HG02973 (cell line): ENCODE data around the gene ESPNL.

Experiments
- ATAC-seq: cut with Tn5 transposase; IDR thresholded peaks from one replicate; pipeline ENCODE4 v1.9.1; 2021; ENCODE audit warnings: moderate library complexity; ENCODE audit not compliant: unreplicated experiment

ESPNL gene

DNA sequence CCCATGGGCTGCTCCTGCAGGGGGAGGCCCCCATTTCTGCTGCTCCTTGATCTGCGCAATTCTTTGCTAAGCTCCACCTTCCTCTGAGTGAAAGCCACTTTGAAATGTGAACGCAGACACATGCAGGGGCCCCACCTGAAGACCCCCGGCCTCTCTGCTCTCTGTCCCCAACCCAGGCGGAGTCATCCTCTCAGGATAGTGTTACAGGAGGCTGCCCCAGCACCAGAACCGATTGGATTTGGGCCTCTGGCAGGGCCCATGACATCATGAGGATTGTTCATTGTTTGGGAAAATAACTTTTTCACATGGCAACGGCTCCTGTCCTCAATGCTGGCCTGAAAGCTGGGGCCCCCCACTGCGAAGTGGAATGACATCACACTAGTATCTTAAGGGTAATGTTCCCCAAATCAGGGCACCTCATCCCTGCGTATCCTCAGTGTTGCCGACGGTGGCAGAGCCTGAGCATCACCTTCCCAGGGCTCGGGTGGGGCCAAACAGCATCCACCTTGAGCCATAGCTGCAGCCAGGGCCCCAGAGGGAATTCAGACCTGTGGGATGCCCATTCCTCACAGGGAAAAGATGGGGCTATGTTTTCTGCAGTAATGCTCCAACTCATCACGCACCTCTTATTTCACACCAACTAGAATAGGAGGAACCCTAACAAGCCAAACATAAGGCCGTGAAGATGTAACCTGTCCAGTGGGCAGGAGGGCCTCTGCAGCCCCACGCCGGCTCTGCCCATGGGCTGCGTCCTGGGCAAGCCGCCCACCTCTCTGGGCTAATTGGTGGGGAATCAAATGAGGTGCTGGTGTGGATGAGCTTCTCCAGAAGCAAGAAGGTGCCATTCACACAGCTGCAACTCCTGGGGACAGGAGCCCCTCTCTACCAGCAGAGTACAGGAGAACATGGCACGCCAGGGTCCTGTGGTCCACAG lies 55.9 kb downstream of the ESPNL start:
- ATAC-seq: no peak

DNA sequence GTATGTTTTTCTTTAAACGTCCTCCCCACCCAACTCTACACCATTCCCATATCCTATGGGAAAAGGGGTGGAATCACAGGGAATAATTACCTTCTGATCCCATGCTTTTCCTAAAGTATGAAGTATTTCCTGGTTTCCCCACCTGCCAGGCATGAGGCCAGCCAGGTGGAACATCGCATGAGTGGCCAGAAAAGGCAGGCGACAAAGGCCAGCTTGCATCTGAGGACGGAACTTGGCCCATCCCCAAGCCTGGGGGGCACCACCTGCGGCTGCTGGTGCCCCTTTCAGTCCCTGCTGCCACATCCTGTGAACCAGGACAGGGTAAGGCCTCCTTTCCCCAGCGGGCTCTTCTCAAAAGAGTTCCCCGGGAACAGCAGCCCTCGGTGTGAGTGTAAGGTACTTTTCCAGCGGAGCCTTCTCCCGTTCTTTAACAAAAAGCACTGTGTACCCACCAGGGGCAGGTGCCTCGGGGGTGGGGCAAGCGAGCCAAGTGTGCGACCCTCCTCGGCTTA lies 57.4 kb downstream of the ESPNL start:
- ATAC-seq: no peak

DNA sequence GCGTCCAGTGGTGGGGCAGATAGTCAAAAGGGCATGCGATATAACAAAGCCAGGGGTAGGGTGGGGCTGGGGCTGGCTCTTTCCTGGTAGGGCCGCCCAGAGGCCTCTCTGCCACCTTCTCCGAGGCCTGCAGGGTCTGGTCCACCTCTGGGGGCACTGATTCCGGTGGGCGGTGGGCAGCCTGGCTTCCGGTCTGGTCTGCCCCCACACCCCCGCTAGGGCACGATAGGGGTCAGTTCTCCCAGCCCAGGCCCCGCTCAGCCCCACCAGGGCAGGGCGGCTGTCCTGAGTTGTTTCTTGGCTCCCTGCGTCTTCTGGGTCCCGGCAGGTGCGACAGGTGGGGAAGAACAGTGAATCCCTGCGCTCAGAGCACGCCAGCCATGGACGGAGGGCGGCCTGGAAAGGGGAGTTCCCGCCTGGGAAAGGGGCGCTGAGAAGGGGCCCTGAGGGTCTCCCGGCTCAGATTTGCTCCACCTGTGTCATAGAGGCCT lies 57.9 kb downstream of the ESPNL start:
- no peak for ATAC-seq

DNA sequence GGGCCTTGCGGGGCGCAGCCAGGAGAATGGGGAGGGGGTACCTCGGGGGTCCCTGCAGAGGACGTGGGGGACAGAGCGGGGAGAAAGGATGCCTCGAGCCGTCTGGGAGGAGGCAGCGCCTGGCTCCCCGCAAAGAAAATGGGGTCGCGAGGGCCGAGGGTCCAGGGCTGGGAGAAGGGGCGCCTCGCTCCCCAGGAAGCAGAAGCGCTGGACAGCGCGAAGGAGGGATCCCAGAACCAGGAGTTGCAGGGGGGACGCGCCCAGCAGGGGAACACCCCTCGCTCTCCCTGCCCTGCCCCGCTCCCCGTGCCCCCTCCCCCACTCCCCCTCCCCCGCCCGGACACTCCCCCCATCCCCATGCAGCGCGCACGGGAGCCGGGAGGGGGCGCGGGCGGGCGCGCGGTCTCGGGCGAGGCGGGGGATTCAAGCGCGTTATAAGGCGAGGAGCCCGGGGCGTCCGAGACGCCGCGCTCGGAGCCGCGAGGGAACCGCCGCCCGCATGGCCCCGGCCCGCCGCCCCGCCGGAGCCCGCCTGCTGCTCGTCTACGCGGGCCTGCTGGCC lies 58.5 kb downstream of the ESPNL start, which contains the start of gene ERFE:
ERFE (plus strand) TSS at position 462 of the 562 bp plus-strand sequence; CDS start at position 500, 38 bp downstream.
- ATAC-seq: no peak

DNA sequence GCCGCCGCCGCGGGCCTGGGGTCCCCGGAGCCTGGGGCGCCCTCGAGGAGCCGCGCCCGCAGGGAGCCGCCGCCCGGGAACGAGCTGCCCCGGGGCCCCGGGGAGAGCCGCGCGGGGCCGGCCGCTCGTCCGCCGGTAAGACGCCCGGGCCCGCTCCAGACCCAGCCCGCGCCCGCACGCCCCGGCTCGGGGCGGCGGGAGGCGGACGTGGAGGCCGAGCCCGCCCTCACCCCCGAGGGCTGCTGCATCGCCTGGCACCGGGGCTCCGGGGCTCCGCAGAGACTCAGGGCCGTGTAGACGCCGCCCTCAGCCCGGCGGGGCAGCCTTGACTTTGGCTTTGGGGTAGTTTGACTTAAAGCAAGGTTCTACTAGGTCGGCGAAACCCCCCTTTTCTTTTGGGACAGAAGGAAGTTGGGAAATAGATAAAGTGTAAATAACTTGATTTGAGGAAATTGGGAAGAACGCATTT lies 59.0 kb downstream of the ESPNL start:
- no peak for ATAC-seq

DNA sequence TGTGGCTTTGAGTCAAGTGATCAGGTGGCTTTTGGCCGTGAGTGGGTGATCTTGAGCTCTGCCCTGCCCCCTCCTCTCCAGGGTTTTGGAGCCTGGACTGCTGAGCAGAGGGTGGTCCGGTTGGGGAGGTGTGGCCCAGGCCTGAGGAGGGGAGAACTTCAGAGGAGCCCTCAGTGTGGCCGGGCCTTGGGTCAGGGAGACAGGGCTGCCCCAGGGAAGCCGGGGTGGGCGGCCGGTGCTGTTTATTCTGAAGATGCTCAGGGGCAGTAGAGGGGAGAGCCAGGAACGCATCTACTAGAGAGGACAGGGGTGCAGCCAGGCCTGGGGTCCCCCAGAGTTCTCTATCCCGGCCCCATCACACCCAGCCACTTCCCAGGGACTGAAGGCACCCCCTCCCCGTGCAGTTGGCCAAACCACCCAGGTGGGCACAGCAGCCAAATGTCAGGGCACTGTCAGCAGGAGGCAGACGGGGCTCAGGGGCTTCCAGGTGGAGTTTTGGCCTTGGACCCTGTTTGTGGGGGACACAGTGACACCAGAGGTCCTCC lies 59.6 kb downstream of the ESPNL start:
- no peak for ATAC-seq

DNA sequence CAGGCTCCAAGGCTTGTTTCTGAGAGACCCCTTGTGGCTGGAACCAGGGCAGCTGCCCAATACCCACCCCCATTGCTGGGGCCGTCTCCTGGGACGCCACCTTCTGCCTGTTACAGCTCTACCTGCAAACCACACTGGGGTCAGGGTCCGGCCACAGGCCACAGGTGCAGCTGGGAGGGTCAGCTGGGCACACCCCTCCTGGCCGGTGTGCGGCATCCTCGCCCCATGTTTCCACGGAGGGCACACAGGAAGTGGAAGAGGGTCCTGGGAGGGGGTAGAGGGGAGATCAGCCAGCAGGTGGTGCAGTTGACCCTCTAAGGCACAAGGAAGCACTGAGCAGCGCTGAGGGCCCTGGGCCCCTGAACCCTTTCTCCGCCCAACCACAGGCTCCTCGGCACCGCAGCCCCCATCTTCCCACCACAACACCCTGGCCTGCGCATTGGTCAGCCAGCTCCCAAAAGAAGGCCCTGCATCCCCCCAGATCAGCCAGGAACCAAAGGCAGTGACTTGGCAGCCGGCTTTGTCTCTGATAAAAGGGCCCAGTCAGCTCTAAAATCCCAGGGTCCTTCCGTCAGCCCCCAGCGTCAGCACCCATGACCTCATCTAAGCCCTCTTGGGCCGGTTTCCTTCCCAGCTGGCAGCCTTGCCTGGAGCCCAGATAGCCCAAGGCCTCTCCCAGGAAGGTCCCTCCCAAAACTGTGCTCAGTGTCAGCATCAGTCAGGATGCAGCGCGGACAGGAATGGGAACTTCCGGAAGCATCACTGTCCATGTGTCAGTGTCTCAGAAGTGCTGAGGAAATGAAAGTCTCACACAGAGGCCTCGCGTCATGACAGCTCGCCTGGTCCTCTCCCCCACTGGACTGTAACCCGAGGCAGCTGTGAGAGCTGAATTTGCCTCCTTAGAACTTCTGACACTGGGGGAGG lies 60.3 kb downstream of the ESPNL start:
- ATAC-seq: no peak

DNA sequence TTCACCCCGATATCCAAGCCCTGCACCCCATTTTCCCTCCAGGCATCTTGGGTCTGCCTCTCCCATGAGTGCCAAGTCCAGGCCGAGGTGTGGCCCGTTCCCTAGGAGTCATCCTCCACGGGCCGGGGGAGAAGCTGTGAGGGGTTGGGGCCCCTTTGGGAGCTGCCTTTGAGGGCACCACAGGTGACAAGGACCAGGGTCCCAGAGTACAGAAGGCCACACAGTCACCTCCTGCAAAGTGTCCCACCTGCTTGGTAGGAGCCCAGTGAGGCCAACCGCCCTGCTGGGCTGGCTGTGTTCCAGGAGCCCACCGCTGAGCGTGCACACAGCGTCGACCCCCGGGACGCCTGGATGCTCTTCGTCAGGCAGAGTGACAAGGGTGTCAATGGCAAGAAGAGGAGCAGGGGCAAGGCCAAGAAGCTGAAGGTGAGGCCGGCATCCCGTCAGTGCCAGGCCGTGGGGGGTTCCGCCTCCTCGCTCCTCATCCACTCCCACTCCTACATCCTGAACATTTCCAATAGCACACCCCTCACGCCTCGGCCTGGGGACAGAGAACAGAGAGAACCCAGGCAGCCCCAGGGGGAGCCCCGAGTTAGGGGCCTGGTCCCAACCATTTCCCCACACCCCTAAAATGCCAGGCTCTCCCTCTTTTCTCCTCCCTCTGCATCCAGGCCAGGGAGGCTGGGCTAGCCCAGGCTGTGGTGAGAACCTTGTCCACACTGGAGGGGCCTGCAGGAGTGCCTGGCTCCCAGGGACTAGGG lies 61.3 kb downstream of the ESPNL start:
- no peak for ATAC-seq

DNA sequence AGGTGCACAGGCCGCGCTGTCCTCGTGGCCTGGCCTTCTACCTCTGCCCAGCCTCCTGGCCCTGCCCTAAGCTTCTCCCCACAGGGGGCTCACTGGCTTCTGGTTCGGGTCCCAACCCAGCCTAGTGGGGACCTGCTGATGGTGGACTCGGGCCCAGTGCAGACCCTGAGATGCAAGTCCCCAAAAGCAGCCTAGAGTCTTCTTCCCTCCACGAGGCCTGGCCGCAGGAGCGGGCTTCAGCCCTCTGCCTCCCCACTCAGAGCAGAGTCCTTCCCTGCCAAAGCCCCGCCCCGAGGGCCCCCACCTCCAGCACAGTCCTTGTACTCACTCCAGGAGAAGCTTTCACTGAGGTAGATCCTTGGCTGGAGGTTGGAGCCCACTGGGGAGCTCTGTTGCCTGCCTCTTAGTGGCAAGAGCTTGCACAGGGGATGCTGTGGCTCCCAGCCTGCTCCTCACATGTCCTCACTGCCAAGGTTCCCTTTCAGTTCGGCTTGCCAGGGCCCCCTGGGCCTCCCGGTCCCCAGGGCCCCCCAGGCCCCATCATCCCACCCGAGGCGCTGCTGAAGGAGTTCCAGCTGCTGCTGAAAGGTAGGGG lies 62.2 kb downstream of the ESPNL start:
- no peak for ATAC-seq

DNA sequence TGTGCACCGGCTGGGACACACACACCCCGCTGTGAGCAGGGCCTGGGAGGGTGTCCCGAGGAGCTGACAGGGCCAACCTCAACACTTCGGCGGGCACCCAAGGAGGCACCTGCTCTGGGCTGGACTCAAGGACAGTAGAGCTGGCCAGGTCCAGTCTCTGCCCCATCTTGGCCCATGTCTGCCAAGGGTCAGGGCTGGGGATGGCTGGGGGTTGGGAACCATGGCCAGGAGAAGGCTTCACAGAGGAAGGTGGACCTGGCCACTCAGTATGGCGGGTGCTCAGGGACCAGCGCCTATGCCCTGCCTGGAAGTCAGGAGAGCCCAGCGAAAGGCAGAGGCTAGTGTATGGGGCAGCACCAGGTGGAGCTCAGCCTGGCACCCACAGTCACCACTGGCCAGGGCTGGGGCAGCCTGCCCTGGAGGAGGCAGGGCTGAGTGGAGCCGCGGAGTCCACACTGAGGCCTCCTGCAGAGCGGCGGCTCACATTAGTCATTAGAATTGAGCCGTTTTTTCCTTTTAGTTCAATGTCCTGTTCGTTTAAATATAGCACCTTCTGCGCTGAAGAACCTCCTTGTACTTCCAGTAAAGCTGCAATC lies 62.8 kb downstream of the ESPNL start:
- ATAC-seq: no peak

DNA sequence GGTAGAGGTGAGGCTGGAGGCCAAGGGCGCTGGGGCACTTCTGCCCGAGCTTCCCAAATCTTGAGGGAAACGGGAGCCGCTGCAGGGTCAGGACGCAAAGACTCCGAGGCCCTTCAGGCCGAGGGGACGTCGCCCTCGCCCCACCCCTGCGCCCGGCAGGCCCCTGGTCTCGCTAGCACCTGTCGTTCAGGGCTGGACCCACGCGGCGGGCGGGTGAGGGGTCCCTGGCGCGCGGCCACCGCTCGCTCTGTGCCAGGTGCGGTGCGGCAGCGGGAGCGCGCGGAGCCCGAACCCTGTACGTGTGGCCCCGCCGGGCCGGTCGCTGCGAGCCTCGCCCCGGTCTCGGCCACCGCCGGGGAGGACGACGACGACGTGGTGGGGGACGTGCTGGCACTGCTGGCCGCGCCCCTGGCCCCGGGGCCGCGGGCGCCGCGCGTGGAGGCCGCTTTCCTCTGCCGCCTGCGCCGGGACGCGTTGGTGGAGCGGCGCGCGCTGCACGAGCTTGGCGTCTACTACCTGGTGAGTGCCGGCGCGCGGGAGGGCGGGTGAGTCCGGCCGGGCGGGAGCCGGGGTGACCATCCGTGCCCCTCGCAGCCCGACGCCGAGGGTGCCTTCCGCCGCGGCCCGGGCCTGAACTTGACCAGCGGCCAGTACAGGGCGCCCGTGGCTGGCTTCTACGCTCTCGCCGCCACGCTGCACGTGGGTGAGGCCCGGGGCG lies 63.5 kb downstream of the ESPNL start:
- ATAC-seq: no peak

DNA sequence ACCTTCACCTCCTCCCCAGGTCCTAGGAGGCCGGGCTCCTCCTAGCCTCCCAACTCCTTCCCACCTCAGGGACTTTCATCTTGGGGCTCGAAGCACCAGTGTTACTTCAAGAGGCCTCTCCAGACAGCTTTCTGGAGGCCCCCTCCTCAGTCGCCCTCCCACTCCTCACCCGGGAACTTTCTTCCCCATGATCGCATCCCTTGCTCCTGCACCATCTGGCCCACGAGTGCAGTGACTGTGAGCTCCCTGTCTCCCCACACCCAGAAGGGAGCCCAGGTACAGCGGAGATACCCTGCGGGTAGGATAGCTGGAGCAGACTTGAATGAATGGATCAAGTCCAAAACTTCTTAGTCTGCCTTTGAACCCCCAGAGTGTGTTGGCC lies 64.8 kb downstream of the ESPNL start:
- ATAC-seq: no peak

DNA sequence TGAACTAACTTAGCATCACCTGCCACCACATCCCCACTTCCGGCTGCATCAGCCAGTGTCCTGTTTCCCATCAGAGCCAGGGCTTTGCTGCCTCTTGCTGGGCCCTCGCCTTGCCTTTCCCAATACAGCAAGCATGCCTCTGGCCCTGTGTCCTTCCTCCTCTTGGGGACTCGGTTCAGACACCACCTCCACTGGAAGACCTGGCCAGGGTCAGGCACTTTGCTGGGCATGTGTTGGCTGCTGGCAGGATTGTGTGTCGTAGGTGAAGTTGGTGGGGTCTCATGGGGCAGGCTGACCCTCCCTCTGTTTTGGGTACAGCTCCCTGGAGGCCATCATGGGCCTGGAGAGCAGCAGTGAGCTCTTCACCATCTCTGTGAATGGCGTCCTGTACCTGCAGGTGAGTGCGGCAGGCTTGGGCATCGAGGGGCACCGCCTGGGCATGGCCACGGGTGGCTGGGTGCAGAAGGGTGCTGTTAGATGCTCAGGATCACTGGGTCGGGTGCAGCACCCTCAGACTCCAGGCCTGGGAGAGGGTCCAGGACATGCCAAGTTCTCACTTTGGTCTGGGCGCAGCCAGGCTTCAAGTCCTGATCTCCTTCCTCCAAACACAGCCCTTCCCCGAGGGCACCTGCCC lies 65.3 kb downstream of the ESPNL start:
- no peak for ATAC-seq

DNA sequence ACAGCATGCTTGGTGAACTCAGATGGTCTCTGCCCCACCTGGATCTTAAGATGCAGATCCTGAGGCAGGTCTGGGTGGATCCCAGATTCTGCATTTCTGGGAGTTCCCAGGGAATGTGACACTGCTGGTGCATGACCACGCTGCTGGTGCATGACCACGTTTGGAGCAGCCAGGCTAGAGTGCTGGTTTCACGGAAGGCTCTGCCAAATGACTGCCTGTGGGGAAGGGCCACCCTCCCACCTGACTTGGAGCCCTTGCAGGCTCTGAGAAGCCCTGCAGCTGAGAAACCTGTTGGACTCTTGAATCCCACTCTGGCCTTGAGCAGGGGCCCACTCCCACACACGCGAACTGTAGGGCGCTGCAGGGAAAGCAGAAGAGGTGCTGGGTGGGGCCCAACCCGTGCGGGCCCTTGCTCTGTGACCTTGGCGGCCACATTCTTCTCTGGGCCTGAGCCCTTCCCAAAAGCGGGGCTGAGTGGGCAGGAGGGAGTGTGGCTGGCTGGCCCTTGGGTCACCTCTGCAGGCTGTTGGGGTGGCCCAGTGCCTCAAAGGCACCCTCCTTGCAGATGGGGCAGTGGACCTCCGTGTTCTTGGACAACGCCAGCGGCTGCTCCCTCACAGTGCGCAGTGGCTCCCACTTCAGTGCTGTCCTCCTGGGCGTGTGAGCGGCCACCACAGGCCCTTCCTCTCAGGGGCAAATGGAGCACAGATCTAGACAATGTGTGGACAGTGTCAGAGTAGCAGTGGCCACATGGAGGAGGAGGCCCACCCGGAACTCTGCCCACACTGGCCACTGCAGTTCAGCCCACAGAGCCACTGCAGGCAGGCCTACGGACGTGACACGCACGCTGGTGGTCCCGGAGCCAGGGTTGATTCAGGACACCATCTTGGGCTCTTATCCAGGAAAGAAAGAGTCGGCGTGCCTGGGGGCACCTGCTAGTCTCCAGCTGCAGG lies 66.5 kb downstream of the ESPNL start:
- ATAC-seq: no peak

DNA sequence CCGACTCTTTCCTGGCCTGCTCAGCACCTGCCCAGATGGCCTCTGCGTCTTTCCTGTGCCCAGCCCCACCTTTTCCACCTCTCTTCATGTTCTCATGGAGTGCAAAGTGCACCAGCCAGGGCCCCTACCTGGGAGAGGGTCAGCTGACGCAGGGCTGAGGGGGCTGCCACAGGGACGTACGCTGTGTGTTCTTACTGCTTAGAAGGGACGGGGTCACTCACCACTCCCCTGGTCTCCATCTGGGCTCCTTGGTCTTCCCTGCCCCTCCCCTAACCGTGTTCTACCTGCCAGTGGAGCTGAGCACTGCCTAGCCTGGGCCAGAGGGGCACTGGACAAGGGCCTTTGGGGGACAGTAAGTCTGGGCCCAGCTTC lies 67.2 kb downstream of the ESPNL start:
- no peak for ATAC-seq

DNA sequence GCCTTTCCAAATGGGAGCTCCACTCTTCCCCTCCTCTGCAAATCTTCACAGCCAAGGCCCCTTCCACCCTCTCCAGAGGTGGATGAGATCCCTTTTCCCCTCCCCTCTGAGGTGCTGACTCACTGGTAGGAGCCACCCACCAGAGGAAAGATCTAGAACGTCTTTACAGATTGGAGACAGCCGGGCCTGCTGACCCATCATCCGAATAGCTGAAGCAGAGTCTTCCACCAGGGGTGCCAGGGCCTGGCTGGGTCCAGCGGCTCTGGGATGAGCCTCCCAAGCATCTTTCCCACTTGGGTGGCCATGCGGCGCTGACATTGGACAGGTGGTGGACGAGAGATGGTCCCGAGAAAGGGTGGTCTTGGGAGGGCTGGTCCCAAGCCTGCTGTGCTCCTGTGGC lies 67.6 kb downstream of the ESPNL start:
- ATAC-seq: no peak
